Activated T-helper 17 cell treated with anti-CD3 and anti-CD28 coated beads, Interleukin-2, amount 50 U/mL, for 72 hours (primary cell): ENCODE results near the gene PVRIG. TPM values are rescaled to one million over a fixed set of nuclear protein-coding genes. Genes with fewer than 3 reads are reported as not detected.
"Not testable (repeated sequence)": the region's sequence is repeated elsewhere in the genome, so short reads cannot be mapped to it uniquely, and the experiment has no call there.

ENCODE experiments used
- ATAC-seq: fragments of 150-1000 bp; cut with Tn5 transposase; replicated peaks from 2 replicates; pipeline ENCODE4 v1.10.0; 2021; ENCODE audit warnings: mild to moderate bottlenecking, moderate library complexity
- H3K27ac Mint-ChIP-seq: one replicate; pipeline ENCODE4 v1.8.0; 2022; ENCODE audit warnings: mixed read lengths
- H3K27me3 Mint-ChIP-seq: one replicate; pipeline ENCODE4 v1.8.0; 2022; ENCODE audit warnings: mixed read lengths
- H3K36me3 Mint-ChIP-seq: one replicate; pipeline ENCODE4 v1.8.0; 2022; ENCODE audit warnings: low read depth, mild to moderate bottlenecking, mixed read lengths
- H3K4me1 Mint-ChIP-seq: one replicate; pipeline ENCODE4 v1.8.0; 2022; ENCODE audit warnings: mixed read lengths
- H3K4me3 Mint-ChIP-seq: one replicate; pipeline ENCODE4 v1.8.0; 2022; ENCODE audit warnings: mild to moderate bottlenecking, mixed read lengths
- H3K9me3 Mint-ChIP-seq: one replicate; pipeline ENCODE4 v1.8.0; 2022; ENCODE audit warnings: mixed read lengths
- total RNA-seq, 2 donors: library from RNA; stranded (reverse); gene quantifications; one replicate each; pipeline ENCODE4 v1.2.3, GENCODE V29; 2022

PVRIG gene
- total RNA-seq, 2 donors from 2014 or later: 16.1 to 28.5 TPM

DNA sequence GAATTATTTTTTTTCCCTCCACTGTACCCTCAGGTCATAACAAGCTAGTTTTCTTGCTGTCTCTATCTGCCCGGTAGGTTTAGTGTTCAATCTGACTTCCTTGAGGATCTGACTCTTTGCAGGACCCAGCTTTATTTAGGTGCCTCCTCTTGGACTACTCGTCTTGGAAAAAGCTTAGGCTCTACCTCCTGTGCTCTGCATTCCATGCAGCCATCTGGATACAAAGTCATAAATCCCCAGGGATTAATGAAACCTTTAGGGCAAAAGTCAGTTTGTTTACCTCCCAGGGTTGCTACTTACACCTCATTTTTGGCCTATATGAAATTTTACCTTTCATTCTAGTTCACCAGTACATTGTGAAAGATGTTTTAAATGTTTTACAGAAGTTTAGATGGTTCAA, 34.0 kb upstream of the PVRIG start:
- no peak overlapping the region for H3K27ac Mint-ChIP-seq
- no peaks in the 10 kb centered on the region for H3K27me3 Mint-ChIP-seq
- no peak overlapping the region for H3K4me3 Mint-ChIP-seq
- no peaks in the 10 kb centered on the region for H3K9me3 Mint-ChIP-seq
- H3K4me1 Mint-ChIP-seq: peaks cover 9% of the 10 kb centered on the region
- no peaks in the 10 kb centered on the region for H3K36me3 Mint-ChIP-seq
- ATAC-seq: no peak

DNA sequence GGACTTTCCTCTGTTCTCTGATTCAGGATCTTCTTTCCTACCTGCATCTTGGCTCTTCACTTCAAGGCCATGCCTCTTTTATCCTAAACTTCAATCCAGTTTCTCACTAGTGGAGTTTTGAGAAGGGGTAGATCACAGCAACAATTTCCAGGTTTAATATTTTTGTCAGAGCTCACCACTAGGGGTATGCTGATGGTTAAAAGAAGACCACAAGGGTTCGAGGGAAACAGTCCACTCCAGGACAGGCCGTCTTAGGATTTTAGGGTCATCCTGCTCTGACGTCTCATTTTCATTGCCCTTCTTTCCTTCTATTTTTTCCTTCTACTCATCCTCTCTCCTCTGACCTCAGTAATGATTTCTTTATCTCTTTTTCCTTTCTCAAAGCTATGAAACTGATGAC, 30.7 kb upstream of the PVRIG start:
- peaks cover 6% of the 10 kb centered on the region for H3K4me1 Mint-ChIP-seq
- H3K27me3 Mint-ChIP-seq: no peaks in the 10 kb centered on the region
- no peaks in the 10 kb centered on the region for H3K9me3 Mint-ChIP-seq
- no peaks in the 10 kb centered on the region for H3K36me3 Mint-ChIP-seq
- no peak overlapping the region for H3K4me3 Mint-ChIP-seq
- peak overlapping the region; percentile 15 for H3K27ac Mint-ChIP-seq
- no peak for ATAC-seq

DNA sequence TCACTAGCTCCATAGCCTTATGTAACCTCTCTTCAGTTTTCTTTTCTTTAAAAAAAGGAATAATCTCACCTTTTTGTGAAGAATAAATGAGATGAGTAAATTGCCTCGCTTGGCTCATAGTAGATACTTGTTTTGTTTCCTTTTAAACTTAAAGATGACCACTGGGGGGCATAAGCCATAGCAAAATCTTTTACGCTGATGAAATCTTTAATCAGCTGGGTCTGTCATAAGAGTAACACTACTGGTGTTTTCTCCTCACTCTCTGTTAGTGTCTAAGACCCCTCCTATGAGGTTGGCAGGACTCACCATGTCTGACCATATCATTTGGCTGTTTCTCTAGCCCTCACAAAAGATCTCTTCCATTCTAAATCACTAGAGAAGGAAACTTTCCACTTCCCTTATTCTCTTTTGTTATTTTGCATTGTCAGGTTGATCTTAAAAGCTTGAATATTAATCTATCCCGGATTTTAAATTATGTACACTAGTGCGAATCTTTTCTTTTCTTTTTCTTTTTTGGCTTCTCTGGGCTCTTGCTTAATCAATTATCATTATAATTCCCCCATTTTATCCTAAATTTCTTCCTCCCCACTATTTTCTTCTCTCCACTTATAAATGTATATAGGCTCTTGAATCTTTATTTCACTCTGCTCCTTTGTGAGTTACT, 29.6 kb upstream of the PVRIG start:
- Mint-ChIP-seq H3K36me3 (no peaks in the 10 kb centered on the region), H3K27ac (peak overlapping the region; percentile 53), H3K9me3 (no peaks in the 10 kb centered on the region), H3K4me3 (no peak overlapping the region), H3K4me1 (peaks cover 6% of the 10 kb centered on the region), H3K27me3 (no peaks in the 10 kb centered on the region)
- ATAC-seq: peak; percentile 80

DNA sequence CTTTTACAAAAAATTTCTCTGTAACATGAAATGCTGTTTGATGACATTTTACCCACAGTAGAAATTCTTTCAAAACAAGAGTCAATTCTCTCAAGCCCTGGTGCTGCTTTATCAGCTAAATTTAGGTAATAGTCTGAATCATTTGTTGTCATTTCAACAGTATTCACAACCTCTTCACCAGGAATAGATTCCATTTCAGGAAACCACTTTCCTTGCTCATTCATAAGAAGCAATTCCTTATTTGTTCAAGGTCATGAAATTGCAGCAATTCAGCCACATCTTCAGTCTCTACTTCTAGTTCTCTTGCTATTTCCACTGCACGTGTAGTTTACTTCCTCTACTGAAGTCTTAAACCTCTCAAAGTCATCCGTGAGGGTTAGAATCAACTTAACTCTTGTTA, 28.0 kb upstream of the PVRIG start:
- Mint-ChIP-seq H3K9me3 (no peaks in the 10 kb centered on the region), H3K4me1 (peaks cover 6% of the 10 kb centered on the region), H3K4me3 (no peak overlapping the region), H3K27ac (no peak overlapping the region), H3K36me3 (no peaks in the 10 kb centered on the region), H3K27me3 (no peaks in the 10 kb centered on the region)
- ATAC-seq: no peak

DNA sequence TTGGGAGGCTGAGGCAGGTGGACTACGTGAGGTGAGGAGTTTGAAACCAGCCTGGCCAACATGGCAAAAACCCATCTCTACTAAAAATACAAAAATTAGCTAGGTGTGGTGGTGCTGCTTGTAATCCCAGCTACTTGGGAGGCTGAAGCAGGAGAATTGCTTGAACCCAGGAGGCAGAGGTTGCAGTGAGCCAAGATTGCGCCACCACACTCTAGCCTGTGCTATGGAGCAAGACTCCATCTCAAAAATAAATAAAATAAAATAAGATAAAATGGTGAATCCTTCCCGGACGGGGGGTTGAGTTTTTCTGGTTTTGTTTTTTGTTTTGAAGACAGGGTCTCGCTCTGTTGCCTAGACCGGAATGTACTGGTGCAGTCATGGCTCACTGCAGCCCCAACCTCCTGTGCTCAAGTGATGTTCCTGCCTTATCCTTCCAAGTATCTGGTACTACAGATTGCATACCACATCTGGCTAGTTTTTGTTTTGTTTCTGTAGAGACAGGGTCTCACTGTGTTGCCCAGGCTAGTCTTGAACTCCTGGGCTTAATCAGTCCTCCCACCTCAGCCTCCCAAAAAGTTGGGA, 27.4 kb upstream of the PVRIG start:
- not testable (repeated sequence) for H3K36me3 Mint-ChIP-seq, H3K27me3 Mint-ChIP-seq, H3K4me3 Mint-ChIP-seq, H3K9me3 Mint-ChIP-seq, H3K4me1 Mint-ChIP-seq, H3K27ac Mint-ChIP-seq, ATAC-seq

DNA sequence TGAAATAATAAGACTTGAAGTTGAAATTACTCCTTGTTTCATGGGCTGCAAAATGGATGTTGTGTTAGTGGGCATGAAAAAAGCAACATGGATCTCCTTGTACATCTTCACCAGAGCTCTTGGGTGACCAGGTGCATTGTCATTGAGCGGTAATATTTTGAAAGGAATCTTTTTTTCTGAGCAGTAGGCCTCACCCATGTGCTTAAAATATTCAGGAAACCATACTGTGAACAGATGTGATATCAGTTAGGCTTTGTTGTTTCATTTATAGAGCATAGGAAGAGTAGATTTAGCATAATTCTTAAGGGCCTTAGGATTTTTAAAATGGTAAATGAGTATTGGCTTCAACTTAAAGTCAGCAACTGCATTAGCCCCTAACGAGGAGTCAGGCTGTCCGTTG, 26.8 kb upstream of the PVRIG start:
- no peaks in the 10 kb centered on the region for H3K36me3 Mint-ChIP-seq
- H3K27me3 Mint-ChIP-seq: no peaks in the 10 kb centered on the region
- peaks cover 6% of the 10 kb centered on the region for H3K4me1 Mint-ChIP-seq
- ATAC-seq: no peak
- H3K9me3 Mint-ChIP-seq: no peaks in the 10 kb centered on the region
- no peak overlapping the region for H3K4me3 Mint-ChIP-seq
- H3K27ac Mint-ChIP-seq: no peak overlapping the region

DNA sequence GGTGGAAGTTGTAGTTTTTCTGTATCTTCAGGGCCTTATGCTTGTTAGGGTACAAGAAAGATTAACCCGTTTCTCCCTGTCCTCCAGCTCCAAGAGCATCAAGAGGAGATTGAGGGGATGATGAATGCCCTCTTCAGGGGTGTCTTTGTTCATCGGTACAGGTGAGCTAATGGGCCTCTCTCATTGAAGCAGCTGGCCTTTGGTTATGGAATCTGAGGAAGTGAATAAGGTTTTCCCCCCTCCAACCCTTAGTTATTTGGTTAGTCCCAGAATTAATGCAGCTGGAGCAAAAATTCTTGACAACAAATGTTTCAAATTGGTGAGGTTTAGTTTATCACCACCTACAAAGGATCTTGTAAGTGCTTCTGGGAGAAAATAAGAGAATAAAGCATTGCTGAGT, 24.5 kb upstream of the PVRIG start:
- H3K27ac Mint-ChIP-seq: no peak overlapping the region
- no peaks in the 10 kb centered on the region for H3K9me3 Mint-ChIP-seq
- H3K36me3 Mint-ChIP-seq: no peaks in the 10 kb centered on the region
- no peaks in the 10 kb centered on the region for H3K27me3 Mint-ChIP-seq
- ATAC-seq: no peak
- H3K4me3 Mint-ChIP-seq: no peak overlapping the region
- peaks cover 4% of the 10 kb centered on the region for H3K4me1 Mint-ChIP-seq

DNA sequence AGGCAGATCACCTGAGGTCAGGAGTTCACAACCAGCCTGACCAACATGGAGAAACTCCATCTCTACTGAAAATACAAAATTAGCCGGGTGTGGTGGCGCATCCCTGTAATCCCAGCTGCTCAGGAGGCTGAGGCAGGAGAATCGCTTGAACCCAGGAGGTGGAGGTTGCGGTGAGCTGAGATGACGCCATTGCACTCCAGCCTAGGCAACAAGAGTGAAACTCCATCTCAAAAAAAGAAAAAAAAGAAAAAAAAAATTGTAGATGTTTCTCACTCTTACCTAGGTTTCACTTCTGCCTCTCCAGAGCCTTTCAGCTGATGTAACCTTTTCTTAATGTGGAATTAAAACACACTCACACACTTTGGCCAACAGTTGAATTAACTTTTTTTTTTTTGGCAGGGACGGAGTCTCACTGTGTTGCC, 23.8 kb upstream of the PVRIG start:
- H3K9me3 Mint-ChIP-seq, H3K4me3 Mint-ChIP-seq, H3K4me1 Mint-ChIP-seq, H3K27ac Mint-ChIP-seq, H3K36me3 Mint-ChIP-seq, H3K27me3 Mint-ChIP-seq, ATAC-seq: not testable (repeated sequence)

DNA sequence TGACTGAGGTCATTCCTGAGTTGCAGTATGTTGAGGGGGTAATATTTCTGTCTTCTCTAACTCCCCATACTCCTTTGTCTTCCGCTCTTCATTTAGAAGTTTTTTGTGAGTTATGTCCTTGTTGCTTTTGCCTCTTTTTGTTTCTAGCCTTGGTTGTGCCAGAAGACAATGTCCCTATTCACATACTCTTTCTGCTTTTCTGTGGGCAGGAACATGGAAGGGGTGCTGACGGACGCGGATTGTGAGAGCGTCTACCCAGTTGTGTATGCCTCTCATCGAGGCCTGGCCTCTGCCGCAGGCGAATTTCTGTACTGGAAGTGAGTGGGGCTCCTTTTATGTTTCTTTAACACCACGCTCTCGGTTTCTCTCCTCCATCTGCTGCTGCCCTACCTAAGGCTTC, 21.5 kb upstream of the PVRIG start:
- Mint-ChIP-seq H3K27ac (no peak overlapping the region), H3K4me3 (no peak overlapping the region), H3K4me1 (no peaks in the 10 kb centered on the region), H3K9me3 (no peaks in the 10 kb centered on the region), H3K36me3 (no peaks in the 10 kb centered on the region), H3K27me3 (no peaks in the 10 kb centered on the region)
- ATAC-seq: no peak

DNA sequence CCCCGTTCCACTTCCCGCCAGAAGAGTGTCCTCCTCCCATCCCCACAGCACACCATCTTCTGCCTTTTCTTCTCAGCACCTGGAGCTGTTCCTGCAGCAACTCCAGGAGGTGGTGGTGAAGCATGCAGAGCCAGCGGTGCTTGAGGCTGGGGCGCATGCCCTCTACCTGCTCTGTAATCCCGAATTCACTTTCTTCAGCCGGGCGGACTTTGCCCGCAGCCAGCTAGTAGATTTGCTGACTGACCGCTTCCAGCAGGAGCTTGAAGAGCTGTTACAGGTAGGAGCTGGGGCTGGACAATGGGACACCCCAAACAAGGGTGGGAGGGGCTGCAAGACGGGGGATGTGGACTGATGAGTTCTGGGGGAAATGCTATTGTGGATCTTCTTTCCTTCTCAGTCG, 19.1 kb upstream of the PVRIG start:
- H3K9me3 Mint-ChIP-seq: no peaks in the 10 kb centered on the region
- no peaks in the 10 kb centered on the region for H3K4me1 Mint-ChIP-seq
- H3K4me3 Mint-ChIP-seq: no peak overlapping the region
- ATAC-seq: no peak
- H3K36me3 Mint-ChIP-seq: no peaks in the 10 kb centered on the region
- no peak overlapping the region for H3K27ac Mint-ChIP-seq
- H3K27me3 Mint-ChIP-seq: no peaks in the 10 kb centered on the region

DNA sequence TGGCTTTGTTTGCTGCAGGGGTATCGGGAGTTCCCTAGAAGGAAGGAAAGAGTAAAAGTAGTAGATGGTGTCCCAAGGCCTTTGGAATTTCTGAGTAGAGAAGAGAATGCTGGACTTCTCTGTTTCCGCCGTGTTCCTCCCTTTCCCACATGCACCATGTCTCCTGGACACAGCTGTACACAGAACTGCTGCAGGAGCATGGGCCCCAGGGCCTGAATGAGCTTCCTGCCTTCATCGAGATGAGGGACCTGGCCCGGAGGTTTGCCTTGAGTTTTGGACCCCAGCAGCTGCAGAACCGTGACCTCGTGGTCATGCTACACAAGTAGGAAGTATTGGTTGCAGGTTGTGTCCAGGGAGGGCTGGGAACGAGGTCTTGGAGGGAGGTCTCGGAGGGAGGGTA, 15.3 kb upstream of the PVRIG start:
- Mint-ChIP-seq H3K27me3 (no peaks in the 10 kb centered on the region), H3K4me1 (peaks cover 18% of the 10 kb centered on the region), H3K4me3 (no peak overlapping the region), H3K36me3 (no peaks in the 10 kb centered on the region), H3K27ac (peak overlapping the region; percentile 56), H3K9me3 (no peaks in the 10 kb centered on the region)
- no peak for ATAC-seq

DNA sequence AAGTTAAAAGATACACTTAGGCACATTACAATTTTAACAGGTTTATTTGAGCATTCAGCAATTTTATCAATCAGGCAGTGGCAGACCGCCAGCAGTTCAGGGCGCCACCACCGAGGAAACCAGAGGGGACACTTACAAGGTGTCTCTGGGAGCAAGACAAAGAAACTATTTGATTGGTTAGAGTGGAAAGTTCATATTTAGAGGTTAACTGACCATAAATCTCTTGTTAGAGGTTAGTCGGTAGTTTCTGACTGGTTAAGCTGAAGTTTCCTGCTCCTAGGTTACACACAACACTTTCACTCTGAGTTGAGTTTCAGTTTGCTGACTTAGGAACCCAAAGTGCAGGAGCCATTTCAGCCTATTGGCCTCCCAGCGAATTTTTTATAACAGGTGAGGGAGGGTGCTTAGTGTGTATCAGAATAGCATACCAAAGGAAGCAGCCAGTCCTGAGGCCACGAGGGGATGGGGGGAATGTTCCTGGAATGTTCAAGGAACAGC, 10.8 kb upstream of the PVRIG start:
- H3K4me3 Mint-ChIP-seq: peak overlapping the region; percentile 79
- ATAC-seq: peak; percentile 94

DNA sequence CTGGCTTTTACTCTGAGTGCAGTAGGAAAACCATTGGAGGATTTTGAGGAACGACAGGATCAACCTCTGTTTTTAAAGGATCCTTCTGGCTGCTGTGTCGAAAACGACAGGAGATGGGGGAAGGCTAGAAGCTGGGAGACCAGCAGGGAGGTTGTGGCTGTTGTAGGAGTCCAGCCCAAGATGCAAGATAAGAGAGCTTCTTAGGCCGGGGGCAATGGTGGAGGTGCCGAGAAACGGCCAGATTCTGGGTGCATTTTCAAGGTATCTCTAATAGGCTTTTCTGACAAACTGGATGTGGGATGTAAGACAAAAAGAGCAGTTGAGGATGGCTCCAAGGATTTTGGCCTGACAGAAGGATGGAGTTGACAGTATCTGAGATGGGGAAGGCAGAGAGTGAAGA, 10.3 kb upstream of the PVRIG start:
- Mint-ChIP-seq H3K36me3 (no peaks in the 10 kb centered on the region), H3K27me3 (no peaks in the 10 kb centered on the region), H3K9me3 (no peaks in the 10 kb centered on the region), H3K4me1 (peaks cover 36% of the 10 kb centered on the region), H3K4me3 (peak overlapping the region; percentile 79), H3K27ac (peak overlapping the region; percentile 92)
- ATAC-seq: no peak

More for the DNA sequence above, 10.8 kb upstream of the PVRIG start:
- H3K4me1 Mint-ChIP-seq: peaks cover 36% of the 10 kb centered on the region
- H3K36me3 Mint-ChIP-seq: no peaks in the 10 kb centered on the region
- no peaks in the 10 kb centered on the region for H3K9me3 Mint-ChIP-seq
- no peaks in the 10 kb centered on the region for H3K27me3 Mint-ChIP-seq
- peak overlapping the region; percentile 92 for H3K27ac Mint-ChIP-seq

DNA sequence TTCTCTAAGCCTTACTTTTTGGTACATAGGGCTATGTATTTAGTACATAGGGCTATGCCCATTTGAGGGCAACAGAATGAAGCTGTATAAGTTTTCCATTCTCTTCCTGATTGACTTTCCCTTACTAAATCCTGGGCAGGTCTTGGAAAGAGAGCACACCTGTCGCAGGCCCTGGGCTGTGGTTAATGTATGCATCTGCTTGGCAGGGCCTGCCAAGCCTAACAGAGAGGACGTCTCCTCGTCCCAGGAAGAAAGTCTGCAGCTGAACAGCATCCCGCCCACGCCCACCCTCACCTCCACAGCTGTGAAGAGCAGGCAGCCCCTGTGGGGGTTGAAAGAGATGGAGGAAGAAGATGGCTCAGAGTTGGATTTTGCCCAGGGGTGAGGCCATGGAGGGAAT, 8.9 kb upstream of the PVRIG start:
- no peaks in the 10 kb centered on the region for H3K9me3 Mint-ChIP-seq
- H3K4me3 Mint-ChIP-seq: peak overlapping the region; percentile 70
- no peak for ATAC-seq
- H3K4me1 Mint-ChIP-seq: peaks cover 36% of the 10 kb centered on the region
- peak overlapping the region; percentile 63 for H3K27ac Mint-ChIP-seq
- H3K27me3 Mint-ChIP-seq: no peaks in the 10 kb centered on the region
- H3K36me3 Mint-ChIP-seq: no peaks in the 10 kb centered on the region

DNA sequence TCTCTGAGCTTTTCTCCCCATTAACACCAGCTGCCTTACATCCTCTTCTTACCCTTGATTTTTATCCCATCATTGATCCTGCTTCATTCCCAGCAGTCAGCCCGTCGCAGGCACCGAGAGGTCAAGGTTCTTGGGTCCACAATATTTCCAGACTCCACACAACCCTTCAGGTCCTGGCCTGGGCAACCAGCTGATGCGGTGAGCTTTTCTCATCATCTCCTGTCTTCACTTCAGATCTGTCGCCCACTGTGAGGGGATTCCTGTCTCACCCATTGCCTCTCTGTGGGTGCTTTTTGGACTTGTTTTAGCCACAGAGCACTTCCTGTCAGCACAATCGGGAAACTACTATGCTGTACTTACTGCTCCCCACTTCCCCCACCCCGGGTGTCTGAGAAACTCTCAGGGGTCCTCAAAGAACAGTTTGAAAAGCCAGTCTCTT, 8.4 kb upstream of the PVRIG start:
- no peaks in the 10 kb centered on the region for H3K27me3 Mint-ChIP-seq
- H3K27ac Mint-ChIP-seq: peak overlapping the region; percentile 63
- H3K36me3 Mint-ChIP-seq: no peaks in the 10 kb centered on the region
- H3K9me3 Mint-ChIP-seq: no peaks in the 10 kb centered on the region
- peak; percentile 65 for ATAC-seq
- peaks cover 36% of the 10 kb centered on the region for H3K4me1 Mint-ChIP-seq
- H3K4me3 Mint-ChIP-seq: peak overlapping the region; percentile 70
